Measurements from ENCODE around the gene LAMA3.

Gene LAMA3

DNA sequence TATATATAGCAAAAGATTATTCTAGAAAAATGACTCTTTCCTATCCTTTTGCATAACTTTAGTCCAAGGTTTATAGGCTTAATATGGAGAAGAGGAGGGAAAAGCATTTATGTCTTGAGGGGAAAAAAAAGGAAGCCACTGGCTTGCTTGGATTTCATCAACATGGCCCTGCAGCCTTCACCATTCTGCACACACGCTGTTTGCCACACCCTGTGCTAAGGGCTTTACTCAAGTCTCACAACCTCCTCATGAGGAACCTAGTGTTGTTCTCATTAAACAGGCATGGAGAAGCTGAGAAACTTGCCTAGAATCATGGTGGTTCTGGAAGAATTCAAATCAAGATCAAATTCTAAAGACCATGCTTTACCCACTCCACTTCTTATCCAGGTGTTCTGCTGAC, 208.0 kb downstream of the LAMA3 start:
- FAIRE-seq (no peak), DNase-seq (ENCODE audit: low spot score) (no peak)

DNA sequence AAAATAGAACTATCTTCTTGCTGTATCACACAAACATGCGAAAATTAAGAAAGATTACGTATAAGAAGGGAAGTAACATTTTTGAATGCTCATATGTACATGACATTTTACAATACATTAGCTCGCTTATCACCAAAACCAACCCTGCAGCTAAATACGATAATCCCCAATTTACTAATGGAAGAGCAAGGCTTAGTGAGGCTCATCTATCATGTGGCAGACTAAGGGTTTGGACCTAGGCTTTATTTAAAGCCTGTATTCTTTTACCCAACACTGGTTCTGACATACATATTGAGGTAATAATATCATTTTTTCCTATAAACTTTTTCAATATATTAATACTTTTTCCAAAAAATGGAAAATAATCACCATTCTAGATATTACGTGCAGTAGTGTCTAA, 208.5 kb downstream of the LAMA3 start:
- no peak for DNase-seq (ENCODE audit: low spot score)
- FAIRE-seq: no peak

DNA sequence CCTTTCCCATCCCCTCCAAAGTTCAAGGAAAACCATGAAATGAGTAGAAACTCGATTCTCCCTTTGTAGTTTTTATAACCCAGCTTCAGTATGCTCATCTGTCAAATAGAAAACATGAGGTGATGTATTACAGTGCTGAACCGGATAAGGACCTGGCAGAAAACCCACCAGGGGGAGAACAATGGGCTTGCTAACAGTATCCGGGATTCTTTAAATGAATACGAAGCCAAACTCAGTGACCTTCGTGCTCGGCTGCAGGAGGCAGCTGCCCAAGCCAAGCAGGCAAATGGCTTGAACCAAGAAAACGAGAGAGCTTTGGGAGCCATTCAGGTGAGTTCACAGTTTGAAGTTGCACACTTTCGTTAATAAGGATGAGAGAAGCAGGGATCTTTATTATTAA, 211.7 kb downstream of the LAMA3 start:
- DNase-seq (ENCODE audit: low spot score) (no peak), FAIRE-seq (no peak)

DNA sequence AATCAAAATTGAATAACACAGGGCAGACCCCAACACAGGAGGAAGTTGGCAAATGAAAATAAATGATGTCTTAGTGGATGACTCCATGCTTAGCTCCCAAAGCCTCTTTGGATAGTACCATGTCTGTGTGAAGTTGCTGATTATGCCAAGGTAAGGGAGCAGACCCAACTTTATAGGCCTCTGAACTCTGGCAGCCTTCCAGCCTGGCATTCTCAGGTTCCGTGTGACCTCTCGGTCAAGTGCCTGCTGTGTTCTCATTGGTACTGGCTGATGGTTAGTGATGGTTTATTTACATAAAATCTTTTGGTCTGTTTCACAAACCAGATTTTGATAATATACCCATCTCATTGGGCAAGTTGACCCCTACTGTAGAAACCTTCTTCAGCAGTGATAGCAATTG, 213.1 kb downstream of the LAMA3 start:
- DNase-seq (ENCODE audit: low spot score) (no peak), FAIRE-seq (no peak)

DNA sequence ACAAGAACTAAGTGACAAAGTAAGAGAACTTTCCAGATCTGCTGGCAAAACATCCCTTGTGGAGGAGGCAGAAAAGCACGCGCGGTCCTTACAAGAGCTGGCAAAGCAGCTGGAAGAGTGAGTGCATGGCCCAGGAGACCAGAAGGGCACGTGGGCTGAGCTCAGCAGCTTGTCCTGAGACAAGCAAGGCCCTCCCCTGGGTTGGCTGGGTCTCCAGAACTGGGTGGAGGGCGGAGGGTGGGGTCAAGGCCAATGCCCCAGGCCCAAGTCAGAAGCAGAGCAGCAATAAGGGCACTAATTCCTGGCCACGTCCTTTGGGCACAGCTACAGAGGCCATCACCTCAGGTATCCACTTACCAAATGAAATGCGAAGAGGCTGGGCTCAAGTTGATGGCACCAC, 214.7 kb downstream of the LAMA3 start:
- DNase-seq (ENCODE audit: low spot score) (no peak), FAIRE-seq (no peak)

DNA sequence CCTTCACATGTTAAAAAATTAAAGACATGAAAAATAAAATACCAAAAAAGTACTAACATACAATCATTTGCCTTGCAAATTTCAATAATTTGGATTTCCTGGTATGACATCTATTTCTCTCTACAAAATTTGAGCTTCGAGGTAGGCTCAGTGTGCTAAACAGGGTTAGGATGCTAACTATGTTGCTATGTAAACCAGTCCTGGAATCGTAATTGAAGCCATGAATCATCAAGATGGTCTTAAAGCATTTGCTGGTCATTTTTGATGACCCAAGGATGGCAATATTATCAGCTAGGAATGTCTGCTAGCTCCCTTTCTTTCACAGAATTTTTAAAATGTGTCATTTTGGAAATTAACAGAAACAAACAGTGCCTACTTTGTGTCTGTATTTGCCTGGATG, 217.4 kb downstream of the LAMA3 start:
- FAIRE-seq: no peak
- DNase-seq (ENCODE audit: low spot score): no peak

DNA sequence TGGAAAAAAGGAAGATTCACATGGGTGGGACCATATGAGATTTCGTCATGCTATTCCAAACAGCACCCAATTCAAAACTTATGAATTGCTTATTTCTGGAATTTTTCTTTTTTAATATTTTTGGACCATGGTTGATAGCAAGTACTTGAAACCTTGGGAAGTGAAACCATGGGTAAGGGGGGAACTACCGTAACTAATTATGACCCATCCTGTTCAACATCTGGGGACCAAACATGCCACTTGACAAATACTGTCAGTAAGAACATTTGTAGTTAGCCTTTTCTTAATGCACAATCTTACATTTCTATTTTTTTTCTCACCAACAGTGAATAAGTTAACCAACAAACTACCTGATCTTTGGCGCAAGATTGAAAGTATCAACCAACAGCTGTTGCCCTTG, 219.6 kb downstream of the LAMA3 start:
- no peak for FAIRE-seq

DNA sequence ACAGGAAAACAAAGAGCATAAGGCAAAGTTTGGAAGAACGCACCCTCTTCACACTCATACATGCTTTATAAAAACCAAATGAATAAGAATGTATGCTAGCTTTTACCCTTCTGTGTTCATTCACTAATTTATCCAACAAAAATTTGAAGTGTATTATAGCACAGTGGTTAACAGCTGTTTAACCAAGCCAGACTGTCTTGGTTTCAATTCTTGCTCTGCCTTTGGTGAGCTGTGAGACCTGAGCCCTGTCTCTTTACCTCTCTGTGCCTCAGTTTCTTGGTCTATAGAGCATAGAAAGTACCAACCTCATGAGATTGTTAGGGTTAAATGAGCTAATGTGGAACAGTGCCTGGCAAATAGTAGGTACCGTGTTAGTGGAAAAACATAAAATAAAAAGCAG, 220.8 kb downstream of the LAMA3 start:
- DNase-seq (ENCODE audit: low spot score) (no peak), FAIRE-seq (no peak)

More for the DNA sequence above, 219.6 kb downstream of the LAMA3 start:
- no peak for DNase-seq (ENCODE audit: low spot score)

DNA sequence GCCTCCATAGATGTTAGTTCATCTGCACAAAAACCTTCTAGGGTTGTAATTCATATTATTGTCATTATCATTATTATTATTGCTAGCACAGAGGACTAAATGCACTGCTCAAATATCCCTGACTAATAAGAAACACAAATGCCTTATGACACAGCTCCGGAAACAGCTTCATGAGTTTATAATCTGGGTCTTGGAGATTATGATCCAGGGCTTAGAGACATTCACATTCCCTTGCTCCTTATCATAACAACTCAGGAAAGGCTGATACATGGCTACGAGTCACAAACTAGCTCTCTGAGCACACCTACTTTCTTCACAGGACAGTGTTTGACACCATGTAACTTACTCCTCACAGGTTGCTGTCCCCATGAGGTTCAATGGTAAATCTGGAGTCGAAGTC, 223.1 kb downstream of the LAMA3 start:
- FAIRE-seq: no peak

DNA sequence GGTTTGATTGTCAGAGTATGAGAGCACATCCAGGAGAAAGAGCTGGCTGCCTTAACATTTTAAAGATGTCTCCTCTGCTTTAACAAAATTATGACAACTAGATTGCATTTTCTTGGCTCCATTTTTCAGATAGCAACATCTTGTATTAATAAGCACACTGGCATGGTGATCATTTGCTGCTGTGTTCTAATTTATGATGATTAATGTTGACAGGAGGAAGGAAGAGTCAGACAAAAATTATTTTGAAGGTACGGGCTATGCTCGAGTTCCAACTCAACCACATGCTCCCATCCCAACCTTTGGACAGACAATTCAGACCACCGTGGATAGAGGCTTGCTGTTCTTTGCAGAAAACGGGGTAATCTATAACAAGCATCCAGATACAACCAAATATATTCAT, 227.1 kb downstream of the LAMA3 start:
- DNase-seq (ENCODE audit: low spot score) (no peak), FAIRE-seq (no peak)

More for the DNA sequence above, 223.1 kb downstream of the LAMA3 start:
- no peak for DNase-seq (ENCODE audit: low spot score)

DNA sequence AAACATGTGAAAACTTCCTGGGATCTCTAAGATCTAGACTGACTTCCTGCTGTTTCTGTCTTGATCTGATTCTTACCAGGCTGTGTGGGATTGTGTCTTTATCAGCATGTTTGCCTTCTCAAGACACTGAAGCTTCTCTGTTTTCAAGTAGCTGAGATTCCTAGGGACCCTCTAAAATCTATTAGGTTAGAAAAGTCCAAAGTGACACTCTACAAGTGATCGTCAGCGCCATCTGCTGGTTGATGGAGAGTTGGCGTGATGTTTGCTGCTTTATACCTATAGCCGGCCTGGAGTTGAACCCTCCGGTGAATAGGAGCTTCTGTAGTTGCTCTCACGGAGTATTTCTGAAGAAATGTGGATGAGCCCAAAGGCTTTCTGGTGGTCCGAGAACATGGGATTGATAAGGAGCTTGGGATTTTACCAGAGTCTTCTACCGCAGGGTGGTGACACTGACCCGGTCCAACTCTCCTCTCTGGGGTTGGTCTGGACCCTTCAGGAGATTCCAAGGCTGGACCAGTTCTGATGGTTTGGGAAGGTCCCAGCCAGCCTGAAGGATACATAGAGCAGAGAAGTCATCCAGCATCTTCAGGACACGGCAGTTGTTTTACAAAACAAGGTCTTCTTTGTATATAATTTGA, 229.3 kb downstream of the LAMA3 start:
- DNase-seq (ENCODE audit: low spot score): peak; percentile 32
- FAIRE-seq: no peak

DNA sequence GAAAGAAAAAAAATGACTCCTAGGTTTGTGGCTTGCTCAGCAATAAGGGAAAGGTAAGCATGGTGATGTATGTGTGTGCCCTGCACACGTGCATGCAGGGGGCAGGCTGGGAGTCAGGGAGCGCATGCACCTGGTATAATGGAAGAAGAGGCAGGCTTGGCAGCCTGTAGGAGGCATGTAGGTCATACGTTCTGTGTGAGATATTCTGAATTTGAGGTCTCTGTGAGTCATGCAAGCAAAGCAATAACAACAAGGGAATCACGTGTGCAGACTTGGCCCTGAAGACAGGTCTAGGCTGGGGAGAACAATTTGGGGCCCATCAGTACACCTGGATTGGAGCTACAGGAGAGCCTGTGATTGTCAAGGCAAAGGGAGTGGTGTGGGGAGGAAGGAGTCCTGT, 230.8 kb downstream of the LAMA3 start:
- DNase-seq (ENCODE audit: low spot score) (no peak), FAIRE-seq (no peak)

DNA sequence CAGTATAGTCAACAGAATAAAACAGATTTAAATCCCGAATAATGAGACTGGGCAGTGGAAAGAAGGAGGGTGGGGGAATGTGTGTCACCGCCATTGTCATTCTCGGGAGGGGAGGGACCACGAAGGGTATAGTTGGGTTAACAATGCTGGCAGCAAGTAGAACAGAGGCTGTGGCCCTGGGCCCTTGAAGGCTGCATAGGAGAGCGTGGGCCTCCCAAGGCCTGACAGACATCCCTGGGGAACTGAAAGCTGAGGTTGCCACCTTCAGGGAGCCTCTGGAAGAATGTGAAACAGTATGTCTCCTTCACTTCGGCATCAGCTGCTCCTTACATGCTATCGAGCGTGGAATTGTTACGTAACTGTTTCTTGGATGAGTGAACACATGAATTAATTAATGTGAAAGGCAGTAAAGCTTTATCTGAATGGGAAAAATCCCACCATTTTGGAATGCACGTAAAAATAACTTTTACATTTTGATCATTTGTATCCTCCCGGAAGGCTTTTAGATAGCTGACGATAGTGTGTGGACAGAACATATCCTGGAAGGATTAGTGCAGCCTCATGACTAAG, 232.5 kb downstream of the LAMA3 start:
- DNase-seq (ENCODE audit: low spot score) (no peak), FAIRE-seq (no peak)

DNA sequence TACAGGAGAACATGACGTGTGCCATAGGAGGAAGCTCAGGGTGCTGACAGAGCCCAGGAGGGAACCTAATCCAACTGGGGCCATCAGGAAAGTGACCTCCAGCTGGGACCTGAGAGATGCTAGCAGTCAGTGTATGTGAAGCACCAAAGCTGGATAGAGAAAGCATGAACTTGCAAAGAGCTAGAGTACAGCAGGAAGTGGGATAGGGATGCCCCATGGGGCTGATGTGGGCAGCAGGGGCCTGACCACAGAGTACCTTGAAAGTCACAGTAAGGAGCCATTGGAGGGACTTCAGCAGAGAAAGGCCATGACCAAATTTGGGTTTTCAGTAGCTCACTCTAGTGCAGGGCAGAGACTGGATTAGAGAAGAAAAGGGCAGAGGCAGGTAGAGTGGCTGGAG, 233.7 kb downstream of the LAMA3 start:
- FAIRE-seq: no peak
- no peak for DNase-seq (ENCODE audit: low spot score)

DNA sequence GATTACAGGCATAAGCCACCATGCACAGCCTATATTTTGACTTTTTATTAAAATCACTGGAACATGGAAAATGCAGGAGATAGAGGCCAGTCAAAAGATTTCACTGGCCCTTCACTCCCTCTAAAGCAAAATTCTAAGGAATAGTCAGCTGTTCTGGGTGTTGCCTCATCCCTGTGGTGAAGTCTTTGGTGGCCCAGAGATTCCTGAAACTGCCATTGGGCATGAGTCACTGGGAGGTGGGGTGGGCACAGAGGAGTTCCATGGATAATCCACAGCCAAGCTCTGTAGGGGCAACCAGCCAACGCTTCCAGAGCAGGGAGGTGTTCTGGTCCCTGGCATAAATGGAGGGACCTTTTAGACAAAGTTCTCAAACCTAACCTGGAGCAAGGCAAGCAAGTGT, 235.6 kb downstream of the LAMA3 start:
- no peak for FAIRE-seq
- peak; percentile 30 for DNase-seq (ENCODE audit: low spot score)

DNA sequence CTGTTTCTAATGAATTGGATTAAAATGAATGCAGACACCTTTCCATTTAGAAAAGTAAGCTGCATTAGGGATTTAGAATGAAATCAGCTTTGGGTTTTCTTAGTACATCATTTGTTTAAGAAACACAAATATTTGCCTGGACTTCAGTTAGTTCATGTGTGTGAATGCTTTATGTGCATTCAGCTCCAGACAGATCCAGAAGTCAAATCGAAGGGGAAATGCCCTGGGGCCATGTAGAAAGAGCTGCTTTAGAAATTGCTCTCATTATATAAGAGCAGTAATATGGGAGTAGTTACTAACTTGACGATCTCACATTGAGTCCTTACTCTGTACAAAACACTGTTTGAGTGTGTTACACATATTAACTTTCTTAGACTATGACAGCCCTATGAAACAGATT, 237.3 kb downstream of the LAMA3 start:
- no peak for FAIRE-seq
- no peak for DNase-seq (ENCODE audit: low spot score)

DNA sequence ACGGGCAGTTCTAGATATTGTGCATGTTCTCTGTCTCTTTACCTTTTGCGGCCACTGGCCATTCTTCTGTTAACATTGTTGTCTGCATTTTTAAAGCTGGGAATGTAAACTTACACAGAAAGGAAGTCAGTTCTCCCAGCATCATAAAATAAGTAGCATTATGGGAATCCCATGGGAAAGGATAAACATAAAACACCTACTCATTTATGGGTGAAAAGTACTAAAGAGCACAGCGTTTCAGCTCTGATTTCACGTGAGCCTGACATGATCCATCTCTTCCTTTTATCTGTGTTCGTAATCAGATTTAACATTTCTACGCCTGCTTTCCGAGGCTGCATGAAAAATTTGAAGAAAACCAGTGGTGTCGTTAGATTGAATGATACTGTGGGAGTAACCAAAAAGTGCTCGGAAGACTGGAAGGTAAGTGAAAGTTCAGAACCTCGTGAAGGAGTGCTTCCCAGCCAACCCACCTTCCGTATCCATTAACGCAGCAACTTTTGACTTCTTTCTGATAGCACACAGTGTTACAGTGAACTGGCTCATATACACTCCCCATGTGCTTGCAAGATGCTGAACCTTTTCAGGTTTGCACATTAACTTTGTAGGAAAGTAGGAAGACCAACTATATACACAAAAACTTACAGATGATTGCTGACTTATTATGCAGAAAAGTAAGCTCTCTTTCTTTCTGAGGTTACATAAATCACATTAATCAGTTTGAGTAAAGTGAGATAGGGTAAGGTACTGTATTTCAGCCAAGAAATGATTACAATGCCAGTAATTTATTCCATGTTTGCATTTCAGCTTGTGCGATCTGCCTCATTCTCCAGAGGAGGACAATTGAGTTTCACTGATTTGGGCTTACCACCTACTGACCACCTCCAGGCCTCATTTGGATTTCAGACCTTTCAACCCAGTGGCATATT, 238.8 kb downstream of the LAMA3 start:
- DNase-seq (ENCODE audit: low spot score) (no peak), FAIRE-seq (no peak)

DNA sequence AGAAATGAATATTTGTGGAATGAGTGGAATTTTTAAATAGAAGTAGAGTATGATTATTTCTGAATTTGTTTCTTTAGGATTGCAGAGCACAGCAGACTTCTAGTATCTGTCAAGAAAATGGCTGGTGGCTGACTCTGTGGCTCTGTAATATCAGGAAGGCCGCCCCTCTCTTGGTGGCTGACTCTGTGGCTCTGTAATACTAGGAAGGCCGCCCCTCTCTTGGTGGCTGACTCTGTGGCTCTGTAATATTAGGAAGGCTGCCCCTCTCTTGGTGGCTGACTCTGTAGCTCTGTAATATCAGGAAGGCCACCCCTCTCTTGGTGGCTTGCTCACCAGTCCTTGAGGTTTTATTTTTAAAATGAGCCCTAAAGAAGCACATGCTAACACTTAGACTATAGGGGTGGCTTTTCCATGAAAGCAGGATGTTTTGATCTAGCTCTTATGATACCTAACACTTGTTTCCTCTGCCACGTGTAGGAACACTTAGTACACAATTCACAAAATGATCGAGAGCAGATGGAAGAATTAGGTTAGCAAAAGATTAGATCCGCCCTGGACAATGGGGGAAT, 240.2 kb downstream of the LAMA3 start:
- no peak for DNase-seq (ENCODE audit: low spot score)
- no peak for FAIRE-seq

DNA sequence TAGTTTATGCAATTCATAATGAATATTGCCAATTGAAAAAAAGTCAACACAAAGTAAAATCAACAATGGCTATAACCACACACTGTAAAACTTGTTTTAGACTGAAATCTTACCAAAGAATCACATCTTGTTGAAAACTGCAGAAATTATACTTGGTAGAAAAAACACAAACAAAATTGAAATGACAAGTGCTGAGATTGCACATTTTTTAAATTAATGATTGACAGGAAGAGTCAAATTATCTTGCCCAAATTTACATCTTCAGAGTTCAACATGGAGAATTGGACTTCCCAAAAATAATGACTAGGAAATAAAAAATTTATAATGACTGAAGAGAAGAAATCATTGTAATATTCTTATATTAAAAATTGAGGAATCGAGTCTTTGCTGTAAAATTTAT, 240.7 kb downstream of the LAMA3 start:
- no peak for DNase-seq (ENCODE audit: low spot score)
- FAIRE-seq: no peak

DNA sequence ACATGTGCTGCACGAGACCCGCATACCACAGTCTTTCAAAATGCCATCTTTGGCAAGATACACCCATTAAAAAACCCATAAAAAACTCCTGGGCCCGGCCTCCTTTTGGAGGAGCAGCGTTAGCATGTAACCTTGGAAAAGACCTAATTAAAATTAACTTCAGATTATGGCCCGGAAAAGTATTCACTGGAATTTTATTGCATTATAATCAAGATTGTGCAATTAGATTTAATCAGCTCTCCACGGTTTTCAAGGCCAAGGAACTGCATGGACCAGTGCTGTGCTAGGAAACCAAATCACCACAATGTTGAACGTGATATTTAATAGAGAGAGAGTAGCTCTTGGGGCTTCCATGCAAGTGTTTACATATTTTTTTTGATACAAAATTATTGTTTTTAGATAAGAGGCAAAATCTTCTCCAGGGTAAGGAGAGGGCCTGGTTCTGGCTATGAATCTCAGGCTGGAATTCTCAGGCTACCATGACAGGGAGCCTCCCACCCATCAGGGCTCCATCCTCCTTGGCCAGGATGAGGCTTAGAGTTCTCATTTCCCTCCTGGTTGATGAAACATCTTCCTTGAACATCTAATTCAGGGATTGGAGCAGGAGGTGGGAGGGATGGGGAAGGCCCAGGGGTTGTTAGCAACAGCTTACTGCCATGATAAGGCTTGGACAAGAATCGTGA, 243.3 kb downstream of the LAMA3 start:
- DNase-seq (ENCODE audit: low spot score): no peak
- FAIRE-seq: no peak

DNA sequence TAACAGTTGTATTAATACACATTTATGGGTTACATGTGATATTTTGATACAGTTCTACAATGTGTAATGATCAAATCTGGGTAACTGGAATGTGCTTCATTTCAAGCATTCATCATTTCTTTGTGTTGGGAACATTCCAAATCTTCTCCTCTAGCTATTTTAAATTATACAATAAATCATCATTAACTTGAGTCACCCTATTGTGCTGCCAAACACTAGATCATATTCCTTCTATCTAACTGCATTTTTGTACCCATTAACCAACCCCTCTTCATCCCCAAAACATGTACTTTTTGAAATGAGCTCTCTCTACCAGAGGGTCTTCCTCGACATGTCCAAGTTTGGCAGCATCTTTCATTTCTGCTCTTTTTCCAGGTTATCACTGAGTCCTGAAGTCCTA, 244.2 kb downstream of the LAMA3 start:
- no peak for FAIRE-seq
- no peak for DNase-seq (ENCODE audit: low spot score)

DNA sequence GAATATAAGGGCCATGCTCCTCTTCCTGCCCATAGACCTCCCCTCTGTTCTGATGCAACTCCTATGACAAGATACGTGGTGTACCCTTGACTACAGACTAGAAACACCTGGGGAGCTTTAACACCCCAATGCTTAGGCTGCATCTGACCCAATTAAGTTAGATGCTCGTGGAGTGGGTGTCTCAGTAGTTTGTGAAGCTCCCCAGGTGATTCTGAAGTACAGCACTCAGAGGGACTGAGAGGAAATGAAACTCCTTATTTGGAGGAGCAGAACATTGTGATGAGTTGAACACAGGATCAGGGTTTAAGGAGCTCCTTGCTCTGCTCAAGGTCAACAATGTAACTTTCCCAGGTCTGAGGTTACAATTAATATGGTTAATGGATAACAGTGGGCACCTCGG, 245.0 kb downstream of the LAMA3 start:
- DNase-seq (ENCODE audit: low spot score) (no peak), FAIRE-seq (no peak)
